ENCODE data around the gene BLOC1S1. TPM values are rescaled to one million over a fixed set of nuclear protein-coding genes. Genes with fewer than 3 reads are reported as not detected.

The BLOC1S1 gene
- total and polyA plus RNA-seq, 9 of the 15 experiments (the other 6 are each of a cell fraction or from before 2014, with no cell fraction given): 75.2 to 161 (median 98.8) TPM

DNA sequence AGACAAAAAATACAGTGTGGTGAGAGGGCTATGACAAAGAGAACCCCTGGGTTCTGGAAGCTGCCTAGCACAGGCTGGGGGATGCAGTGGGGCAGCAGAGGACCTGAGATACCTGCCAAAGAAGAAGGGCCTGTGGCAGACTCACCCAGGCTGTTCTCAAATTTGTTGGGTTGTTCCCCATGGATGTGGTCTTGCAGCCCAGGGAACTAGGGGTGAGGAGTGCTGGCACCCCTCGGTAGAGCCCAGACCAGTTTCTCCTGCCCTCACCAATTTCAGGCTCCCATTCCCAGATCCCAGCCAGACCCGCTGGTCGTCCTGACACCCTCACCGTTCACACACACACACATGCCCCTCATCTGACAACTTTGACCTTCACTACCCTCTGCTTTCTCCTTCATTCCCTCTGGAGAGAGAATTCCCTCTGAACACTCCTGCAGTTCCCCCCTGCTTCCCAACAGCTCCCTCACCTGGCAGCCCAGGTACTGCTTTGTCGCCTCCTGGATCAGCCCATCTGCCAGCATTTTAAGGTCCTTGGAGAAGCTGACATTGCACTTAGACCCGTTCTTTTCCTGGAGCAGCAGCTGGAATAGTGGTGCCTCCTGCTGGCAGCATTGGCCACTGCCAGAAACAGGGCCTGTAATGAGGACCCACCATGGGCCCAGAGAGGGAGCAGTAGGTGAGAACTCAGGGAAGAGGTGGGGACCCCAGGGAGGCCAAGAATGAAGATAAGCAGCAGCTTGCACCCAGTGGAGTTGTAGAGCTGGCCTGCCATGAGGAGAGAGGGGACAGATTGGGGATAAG, 21.1 kb downstream of the BLOC1S1 start (continued):
- TF ChIP-seq, protein P1, sequence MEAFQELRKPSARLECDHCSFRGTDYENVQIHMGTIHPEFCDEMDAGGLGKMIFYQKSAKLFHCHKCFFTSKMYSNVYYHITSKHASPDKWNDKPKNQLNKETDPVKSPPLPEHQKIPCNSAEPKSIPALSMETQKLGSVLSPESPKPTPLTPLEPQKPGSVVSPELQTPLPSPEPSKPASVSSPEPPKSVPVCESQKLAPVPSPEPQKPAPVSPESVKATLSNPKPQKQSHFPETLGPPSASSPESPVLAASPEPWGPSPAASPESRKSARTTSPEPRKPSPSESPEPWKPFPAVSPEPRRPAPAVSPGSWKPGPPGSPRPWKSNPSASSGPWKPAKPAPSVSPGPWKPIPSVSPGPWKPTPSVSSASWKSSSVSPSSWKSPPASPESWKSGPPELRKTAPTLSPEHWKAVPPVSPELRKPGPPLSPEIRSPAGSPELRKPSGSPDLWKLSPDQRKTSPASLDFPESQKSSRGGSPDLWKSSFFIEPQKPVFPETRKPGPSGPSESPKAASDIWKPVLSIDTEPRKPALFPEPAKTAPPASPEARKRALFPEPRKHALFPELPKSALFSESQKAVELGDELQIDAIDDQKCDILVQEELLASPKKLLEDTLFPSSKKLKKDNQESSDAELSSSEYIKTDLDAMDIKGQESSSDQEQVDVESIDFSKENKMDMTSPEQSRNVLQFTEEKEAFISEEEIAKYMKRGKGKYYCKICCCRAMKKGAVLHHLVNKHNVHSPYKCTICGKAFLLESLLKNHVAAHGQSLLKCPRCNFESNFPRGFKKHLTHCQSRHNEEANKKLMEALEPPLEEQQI (IDR thresholded peaks at IDR 0.05): no peak
- TF ChIP-seq NR2C1 (IDR thresholded peaks at IDR 0.05) (no peak), NR2C1 (tag; IDR thresholded peaks at IDR 0.05) (no peak), SAFB (IDR thresholded peaks at IDR 0.05; ENCODE audit: borderline replicate concordance, low read depth, low read length) (no peak), GATAD2A (IDR thresholded peaks at IDR 0.05) (peak; percentile 38; the same call in 1 of the 2 replicates), ELF2 (CRISPR knock-in tag; IDR thresholded peaks at IDR 0.05) (0 out of 2 replicates have a peak, but pooled peaks have one; percentile 34), ZNF133 (CRISPR knock-in tag; IDR thresholded peaks at IDR 0.05) (no peak), MTA2 (IDR thresholded peaks at IDR 0.05; ENCODE audit: low read depth) (no peak), SRSF1 (IDR thresholded peaks at IDR 0.05; ENCODE audit: low read depth, low read length) (no peak), RFX5 (IDR thresholded peaks at IDR 0.05; ENCODE audit: low read depth, low read length) (no peak), CSDE1 (IDR thresholded peaks at IDR 0.05) (no peak), NR1H2 (CRISPR knock-in tag; IDR thresholded peaks at IDR 0.05) (no peak), SETDB1 (IDR thresholded peaks at IDR 0.05; ENCODE audit: low read length) (no peak), NR3C1 (CRISPR knock-in tag; IDR thresholded peaks at IDR 0.05) (no peak), CTCFL (IDR thresholded peaks at IDR 0.05; ENCODE audit: borderline replicate concordance, insufficient read depth, low read depth, low read length, poor library complexity, severe bottlenecking) (peak; percentile 1), XRCC4 (IDR thresholded peaks at IDR 0.05; ENCODE audit: extremely low read depth, insufficient read depth, insufficient read length) (no peak), RNF2 (IDR thresholded peaks at IDR 0.05) (no peak), GTF2E2 (tag; IDR thresholded peaks at IDR 0.05) (no peak), ETS2 (tag; IDR thresholded peaks at IDR 0.05; ENCODE audit: borderline replicate concordance, poor library complexity, severe bottlenecking) (no peak), FOXA3 (CRISPR knock-in tag; conservative IDR thresholded peaks at IDR 0.05 in 1 of 2, IDR thresholded peaks at IDR 0.05 in 1 of 2) (no peak), ZFPM2 (CRISPR knock-in tag; IDR thresholded peaks at IDR 0.05) (no peak), MAFG (tag; conservative IDR thresholded peaks at IDR 0.05) (peak; percentile 69)
- TF ChIP-seq, protein P2, sequence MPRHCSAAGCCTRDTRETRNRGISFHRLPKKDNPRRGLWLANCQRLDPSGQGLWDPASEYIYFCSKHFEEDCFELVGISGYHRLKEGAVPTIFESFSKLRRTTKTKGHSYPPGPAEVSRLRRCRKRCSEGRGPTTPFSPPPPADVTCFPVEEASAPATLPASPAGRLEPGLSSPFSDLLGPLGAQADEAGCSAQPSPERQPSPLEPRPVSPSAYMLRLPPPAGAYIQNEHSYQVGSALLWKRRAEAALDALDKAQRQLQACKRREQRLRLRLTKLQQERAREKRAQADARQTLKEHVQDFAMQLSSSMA (CRISPR knock-in tag; IDR thresholded peaks at IDR 0.05): no peak
- TF ChIP-seq, protein P3, sequence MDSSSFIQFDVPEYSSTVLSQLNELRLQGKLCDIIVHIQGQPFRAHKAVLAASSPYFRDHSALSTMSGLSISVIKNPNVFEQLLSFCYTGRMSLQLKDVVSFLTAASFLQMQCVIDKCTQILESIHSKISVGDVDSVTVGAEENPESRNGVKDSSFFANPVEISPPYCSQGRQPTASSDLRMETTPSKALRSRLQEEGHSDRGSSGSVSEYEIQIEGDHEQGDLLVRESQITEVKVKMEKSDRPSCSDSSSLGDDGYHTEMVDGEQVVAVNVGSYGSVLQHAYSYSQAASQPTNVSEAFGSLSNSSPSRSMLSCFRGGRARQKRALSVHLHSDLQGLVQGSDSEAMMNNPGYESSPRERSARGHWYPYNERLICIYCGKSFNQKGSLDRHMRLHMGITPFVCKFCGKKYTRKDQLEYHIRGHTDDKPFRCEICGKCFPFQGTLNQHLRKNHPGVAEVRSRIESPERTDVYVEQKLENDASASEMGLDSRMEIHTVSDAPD (CRISPR knock-in tag; IDR thresholded peaks at IDR 0.05): no peak
